Measurements from ENCODE around the gene POLE.

Gene POLE

GRCh38 chr12:132719954-132720324 is 32.8 kb upstream of the POLE start:
- no peaks in the 10 kb centered on the region for H3K79me2 ChIP-seq (ENCODE audit: control insufficient read depth, insufficient read depth, low read length)
- no peak overlapping the region for H3K4me3 ChIP-seq (ENCODE audit: low read length)
- no peak overlapping the region for H2BK15ac ChIP-seq (replicated peaks; ENCODE audit: low read depth)
- H3K4me1 ChIP-seq (ENCODE audit: control insufficient read depth, low read depth, low read length) = no peaks in the 10 kb centered on the region
- no peak overlapping the region for H2BK120ac ChIP-seq (ENCODE audit: low read depth, low read length)
- no peak overlapping the region for H3K27ac ChIP-seq (ENCODE audit: low read depth, low read length)
- peaks cover 21% of the 10 kb centered on the region for H3K36me3 ChIP-seq (ENCODE audit: control insufficient read depth, insufficient read depth, low read length)
- H3K56ac ChIP-seq (ENCODE audit: low read length) = no peak overlapping the region
- no peak overlapping the region for H2AK5ac ChIP-seq (ENCODE audit: low read length)
- no peak overlapping the region for H4K8ac ChIP-seq (ENCODE audit: low read depth, low read length)
- H3K23ac ChIP-seq (ENCODE audit: low read length) = no peak overlapping the region
- no CpG with 5 or more reads among the region's 12 CpGs for WGBS (ENCODE audit: extremely low coverage, insufficient coverage, low lambda C conversion rate)
- no peak overlapping the region for H3K18ac ChIP-seq (ENCODE audit: low read length)
- H3K4me2 ChIP-seq (ENCODE audit: low read length) = no peak overlapping the region
- H2BK5ac ChIP-seq (ENCODE audit: low read length) = no peak overlapping the region
- no peak overlapping the region for H3K9ac ChIP-seq (ENCODE audit: low read length)
- H3K79me1 ChIP-seq (ENCODE audit: low read length) = no peaks in the 10 kb centered on the region
- no peak overlapping the region for H4K5ac ChIP-seq (ENCODE audit: low read length)
- DNase-seq = no peak
- H3K27me3 ChIP-seq (ENCODE audit: insufficient read depth, low read length, poor library complexity) = no peaks in the 10 kb centered on the region
- no peak overlapping the region for H3K4ac ChIP-seq (ENCODE audit: low read depth, low read length)

DNA sequence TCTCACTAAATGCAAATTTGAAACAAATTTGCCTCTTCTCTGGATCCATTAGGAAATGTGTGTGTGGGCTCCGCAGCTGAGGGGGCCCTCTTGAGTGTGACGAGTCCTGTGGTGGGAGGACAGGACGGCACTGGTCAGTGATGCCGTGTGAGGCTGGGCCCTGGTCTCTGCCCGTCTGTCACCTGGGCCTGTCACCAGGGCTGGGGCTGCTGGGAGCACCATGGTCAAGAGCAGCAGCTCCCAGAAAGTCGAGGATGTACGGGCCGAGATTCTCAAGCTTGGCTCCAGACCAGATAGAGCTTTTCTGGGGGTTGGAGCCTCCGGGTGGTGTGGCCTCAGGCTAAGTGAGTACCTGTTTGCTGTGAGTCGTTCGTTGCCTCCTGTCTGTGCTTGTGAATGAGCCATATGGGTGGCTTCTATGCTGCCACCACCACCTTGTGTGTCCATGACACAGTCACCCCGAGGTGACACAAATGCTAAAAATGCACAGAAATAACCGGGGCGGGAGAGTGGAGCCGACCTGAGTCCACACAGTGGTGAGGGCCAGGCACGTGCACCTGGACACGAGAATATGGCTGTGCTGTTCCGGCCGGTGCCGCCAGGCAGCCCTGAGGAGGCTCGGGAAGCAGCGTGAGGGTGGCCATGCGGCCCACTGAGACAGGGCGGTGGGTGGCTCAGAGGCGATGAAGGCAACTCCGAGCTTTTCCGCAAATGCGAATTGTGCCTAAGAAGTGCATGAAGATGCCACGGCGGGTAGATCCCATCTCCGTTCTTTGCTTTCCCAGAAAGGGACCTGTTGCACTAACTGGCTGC is 32.2 kb upstream of the POLE start:
- no peak for DNase-seq

GRCh38 chr12:132718644-132719043 is 31.5 kb upstream of the POLE start:
- Histone ChIP-seq H2AK5ac (ENCODE audit: low read length) (no peak overlapping the region), H3K18ac (ENCODE audit: low read length) (no peak overlapping the region), H3K27ac (ENCODE audit: low read depth, low read length) (no peak overlapping the region), H4K5ac (ENCODE audit: low read length) (no peak overlapping the region), H3K4me2 (ENCODE audit: low read length) (no peak overlapping the region), H3K36me3 (ENCODE audit: control insufficient read depth, insufficient read depth, low read length) (peaks cover 21% of the 10 kb centered on the region), H3K4me1 (ENCODE audit: control insufficient read depth, low read depth, low read length) (no peaks in the 10 kb centered on the region), H3K79me2 (ENCODE audit: control insufficient read depth, insufficient read depth, low read length) (peaks cover 8% of the 10 kb centered on the region), H3K4me3 (ENCODE audit: low read length) (no peak overlapping the region), H4K8ac (ENCODE audit: low read depth, low read length) (no peak overlapping the region), H2BK15ac (replicated peaks; ENCODE audit: low read depth) (no peak overlapping the region), H3K56ac (ENCODE audit: low read length) (no peak overlapping the region), H2BK5ac (ENCODE audit: low read length) (no peak overlapping the region), H3K9ac (ENCODE audit: low read length) (no peak overlapping the region), H3K4ac (ENCODE audit: low read depth, low read length) (no peak overlapping the region), H2BK120ac (ENCODE audit: low read depth, low read length) (no peak overlapping the region), H3K23ac (ENCODE audit: low read length) (no peak overlapping the region), H3K79me1 (ENCODE audit: low read length) (peaks cover 2% of the 10 kb centered on the region), H3K27me3 (ENCODE audit: insufficient read depth, low read length, poor library complexity) (no peaks in the 10 kb centered on the region)
- DNase-seq = no peak
- no CpG with 5 or more reads among the region's 21 CpGs for WGBS (ENCODE audit: extremely low coverage, insufficient coverage, low lambda C conversion rate)

More for the DNA sequence above, 32.2 kb upstream of the POLE start:
- Histone ChIP-seq H3K9ac (ENCODE audit: low read length) (no peak overlapping the region), H3K79me1 (ENCODE audit: low read length) (peaks cover 2% of the 10 kb centered on the region), H2BK15ac (replicated peaks; ENCODE audit: low read depth) (no peak overlapping the region), H3K79me2 (ENCODE audit: control insufficient read depth, insufficient read depth, low read length) (peaks cover 5% of the 10 kb centered on the region), H3K4ac (ENCODE audit: low read depth, low read length) (no peak overlapping the region), H3K4me2 (ENCODE audit: low read length) (no peak overlapping the region), H3K23ac (ENCODE audit: low read length) (no peak overlapping the region), H4K5ac (ENCODE audit: low read length) (no peak overlapping the region), H3K4me3 (ENCODE audit: low read length) (no peak overlapping the region), H2BK120ac (ENCODE audit: low read depth, low read length) (no peak overlapping the region), H3K27ac (ENCODE audit: low read depth, low read length) (no peak overlapping the region), H3K4me1 (ENCODE audit: control insufficient read depth, low read depth, low read length) (no peaks in the 10 kb centered on the region), H2BK5ac (ENCODE audit: low read length) (no peak overlapping the region), H2AK5ac (ENCODE audit: low read length) (no peak overlapping the region), H3K56ac (ENCODE audit: low read length) (no peak overlapping the region), H3K27me3 (ENCODE audit: insufficient read depth, low read length, poor library complexity) (no peaks in the 10 kb centered on the region), H3K18ac (ENCODE audit: low read length) (no peak overlapping the region), H4K8ac (ENCODE audit: low read depth, low read length) (no peak overlapping the region), H3K36me3 (ENCODE audit: control insufficient read depth, insufficient read depth, low read length) (peaks cover 25% of the 10 kb centered on the region)
- whole genome bisulfite sequencing (ENCODE audit: extremely low coverage, insufficient coverage, low lambda C conversion rate) = no CpG with 5 or more reads among the region's 31 CpGs

DNA sequence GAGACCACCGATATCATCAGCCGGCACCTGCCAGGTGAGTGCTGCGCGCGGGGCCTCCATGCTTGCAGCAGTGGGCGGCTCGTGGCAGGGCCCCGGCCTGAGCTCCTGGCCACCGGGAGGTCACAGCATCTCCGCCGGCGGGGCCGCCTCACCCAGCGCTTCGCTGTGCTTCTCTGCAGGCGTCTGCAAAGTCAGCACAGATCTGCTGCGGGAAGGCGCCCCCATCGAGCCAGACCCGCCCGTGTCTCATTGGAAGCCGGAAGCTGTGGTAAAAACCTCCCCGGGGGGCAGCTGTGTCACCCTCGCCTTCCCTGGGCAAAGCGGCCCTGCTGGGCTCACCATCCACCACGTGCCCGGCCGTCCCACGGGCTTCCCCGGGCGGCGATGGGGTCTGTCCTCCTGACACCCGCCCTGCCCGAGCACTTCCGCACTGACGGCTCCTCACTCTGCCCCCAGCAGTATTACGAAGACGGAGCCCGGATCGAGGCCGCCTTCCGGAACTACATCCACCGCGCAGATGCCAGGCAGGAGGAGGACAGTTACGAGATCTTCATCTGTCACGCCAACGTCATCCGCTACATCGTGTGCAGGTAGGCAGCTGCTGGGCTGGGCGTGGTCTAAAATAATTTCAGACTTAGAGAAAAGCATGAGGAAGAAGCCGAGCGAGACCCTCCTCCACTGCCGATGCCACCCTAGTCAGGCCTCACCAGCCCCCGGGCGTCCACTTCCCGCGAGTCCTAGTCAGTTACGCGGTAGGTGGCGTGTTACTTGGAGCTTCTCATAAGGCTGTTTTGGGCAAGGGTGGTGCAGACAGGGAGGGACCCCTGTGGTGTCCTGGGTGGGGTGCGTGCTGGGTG is 30.6 kb upstream of the POLE start:
- DNase-seq = peak; percentile 29
- H3K4ac ChIP-seq (ENCODE audit: low read depth, low read length) = no peak overlapping the region
- H2BK120ac ChIP-seq (ENCODE audit: low read depth, low read length) = no peak overlapping the region
- H3K27me3 ChIP-seq (ENCODE audit: insufficient read depth, low read length, poor library complexity) = no peaks in the 10 kb centered on the region
- no peak overlapping the region for H3K56ac ChIP-seq (ENCODE audit: low read length)
- no CpG with 5 or more reads among the region's 61 CpGs for WGBS (ENCODE audit: extremely low coverage, insufficient coverage, low lambda C conversion rate)
- peaks cover 15% of the 10 kb centered on the region for H3K79me2 ChIP-seq (ENCODE audit: control insufficient read depth, insufficient read depth, low read length)
- H3K4me3 ChIP-seq (ENCODE audit: low read length) = no peak overlapping the region
- H4K8ac ChIP-seq (ENCODE audit: low read depth, low read length) = no peak overlapping the region
- H3K27ac ChIP-seq (ENCODE audit: low read depth, low read length) = no peak overlapping the region
- H3K4me1 ChIP-seq (ENCODE audit: control insufficient read depth, low read depth, low read length) = no peaks in the 10 kb centered on the region
- H3K36me3 ChIP-seq (ENCODE audit: control insufficient read depth, insufficient read depth, low read length) = peaks cover 20% of the 10 kb centered on the region
- no peak overlapping the region for H3K18ac ChIP-seq (ENCODE audit: low read length)
- no peak overlapping the region for H3K9ac ChIP-seq (ENCODE audit: low read length)
- no peak overlapping the region for H2BK15ac ChIP-seq (replicated peaks; ENCODE audit: low read depth)
- H3K4me2 ChIP-seq (ENCODE audit: low read length) = no peak overlapping the region
- H4K5ac ChIP-seq (ENCODE audit: low read length) = no peak overlapping the region
- no peak overlapping the region for H3K23ac ChIP-seq (ENCODE audit: low read length)
- H2AK5ac ChIP-seq (ENCODE audit: low read length) = no peak overlapping the region
- H3K79me1 ChIP-seq (ENCODE audit: low read length) = peaks cover 7% of the 10 kb centered on the region
- no peak overlapping the region for H2BK5ac ChIP-seq (ENCODE audit: low read length)

DNA sequence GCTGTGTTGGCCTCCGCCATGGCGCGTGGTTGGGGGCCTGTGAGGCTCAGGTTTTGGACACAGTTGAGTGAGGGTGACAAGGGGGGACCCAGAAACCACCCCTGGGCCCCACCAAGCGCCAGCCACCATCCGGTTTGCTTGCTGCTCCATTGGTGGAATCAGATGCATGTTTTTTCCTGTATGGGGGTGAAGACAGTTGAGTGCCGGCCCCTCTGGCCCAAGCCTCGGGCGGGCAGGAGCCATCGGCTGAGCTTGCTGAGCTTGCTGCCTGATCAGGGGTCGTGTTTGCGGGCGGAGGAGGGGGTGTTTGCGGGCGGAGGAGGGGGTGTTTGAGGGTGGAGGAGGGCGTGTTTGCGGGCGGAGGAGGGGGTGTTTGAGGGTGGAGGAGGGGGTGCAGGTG is 29.9 kb upstream of the POLE start:
- H3K4me3 ChIP-seq (ENCODE audit: low read length) = no peak overlapping the region
- WGBS (ENCODE audit: extremely low coverage, insufficient coverage, low lambda C conversion rate) = no CpG with 5 or more reads among the region's 17 CpGs

More for the DNA sequence above, 29.9 kb upstream of the POLE start:
- H3K27ac ChIP-seq (ENCODE audit: low read depth, low read length) = no peak overlapping the region
- peaks cover 18% of the 10 kb centered on the region for H3K79me2 ChIP-seq (ENCODE audit: control insufficient read depth, insufficient read depth, low read length)
- peaks cover 7% of the 10 kb centered on the region for H3K79me1 ChIP-seq (ENCODE audit: low read length)
- H3K56ac ChIP-seq (ENCODE audit: low read length) = no peak overlapping the region
- no peak overlapping the region for H2BK15ac ChIP-seq (replicated peaks; ENCODE audit: low read depth)
- no peak for DNase-seq
- peaks cover 20% of the 10 kb centered on the region for H3K36me3 ChIP-seq (ENCODE audit: control insufficient read depth, insufficient read depth, low read length)
- no peak overlapping the region for H3K4ac ChIP-seq (ENCODE audit: low read depth, low read length)
- H2AK5ac ChIP-seq (ENCODE audit: low read length) = no peak overlapping the region
- H3K4me2 ChIP-seq (ENCODE audit: low read length) = no peak overlapping the region
- no peaks in the 10 kb centered on the region for H3K27me3 ChIP-seq (ENCODE audit: insufficient read depth, low read length, poor library complexity)
- H3K18ac ChIP-seq (ENCODE audit: low read length) = no peak overlapping the region
- no peak overlapping the region for H3K9ac ChIP-seq (ENCODE audit: low read length)
- H2BK5ac ChIP-seq (ENCODE audit: low read length) = no peak overlapping the region
- H3K23ac ChIP-seq (ENCODE audit: low read length) = no peak overlapping the region
- H4K8ac ChIP-seq (ENCODE audit: low read depth, low read length) = no peak overlapping the region
- no peaks in the 10 kb centered on the region for H3K4me1 ChIP-seq (ENCODE audit: control insufficient read depth, low read depth, low read length)
- H4K5ac ChIP-seq (ENCODE audit: low read length) = no peak overlapping the region
- H2BK120ac ChIP-seq (ENCODE audit: low read depth, low read length) = no peak overlapping the region

All from mesendoderm (in vitro differentiated cells).